Peyer's patch (tissue), 4 donors: Measurements from ENCODE around the gene CERS6. TPM values are rescaled to one million over a fixed set of nuclear protein-coding genes. Genes with fewer than 3 reads are reported as not detected.

ENCODE experiments used
- DNase-seq, 3 donors: peaks; one replicate each; pipeline ENCODE4 v3.0.0-alpha.2; 2017 to 2019
- H3K27ac ChIP-seq, 4 donors: fragments of 200-600 bp; sonication (generic); one replicate each; pipeline ENCODE4 v1.5.1; 2016 to 2019
- H3K27me3 ChIP-seq, 2 donors: fragments of 200-600 bp; sonication (generic); one replicate each; pipeline ENCODE4 v1.5.1; 2019
- H3K36me3 ChIP-seq, 3 donors: fragments of 200-600 bp; sonication (generic); one replicate each; pipeline ENCODE4 v1.5.1; 2016 to 2019
- H3K4me1 ChIP-seq, 4 donors: fragments of 200-600 bp; sonication (generic); one replicate each; pipeline ENCODE4 v1.5.1; 2016 to 2019
- H3K4me3 ChIP-seq, 4 donors: fragments of 200-600 bp; sonication (generic); 1 replicate in 3 of 4; 2 replicates in 1 of 4; pipeline ENCODE4 v1.5.1; 2016 to 2019; ENCODE audit warnings: mild to moderate bottlenecking in 1 of 4
- H3K9me3 ChIP-seq, 4 donors: fragments of 200-600 bp; sonication (generic); one replicate each; pipeline ENCODE4 v1.5.1; 2016 to 2019; ENCODE audit warnings: mild to moderate bottlenecking in 1 of 4
- CTCF ChIP-seq, 6 experiments: fragments of 450-650 bp in 4 of 6; fragments of 200-600 bp in 2 of 6; sonication (generic) in 1 of 6; IDR thresholded peaks; one replicate each; pipeline ENCODE4 v1.5.1; 2017 to 2019; ENCODE audit warnings: antibody characterized with exemption in 6 of 6, mild to moderate bottlenecking in 3 of 6, moderate library complexity in 1 of 6
- POLR2A ChIP-seq, 2 donors: fragments of 450-650 bp; IDR thresholded peaks; one replicate each; pipeline ENCODE4 v1.5.1; 2017; ENCODE audit warnings: antibody characterized with exemption in 2 of 2, mild to moderate bottlenecking in 2 of 2, moderate library complexity in 2 of 2
- total RNA-seq, 4 donors: library from RNA; depleted of rRNA; stranded (reverse); fragments of >200 nt; gene quantifications; one replicate each; pipeline ENCODE4 v1.1.0, GENCODE V29; 2016

CERS6 gene
- total RNA-seq, 4 donors from 2014 or later, result 28.1 to 110 (median 96.7) TPM

GRCh38 chr2:168697668-168698121, 241.6 kb downstream of the CERS6 start:
- Histone ChIP-seq H3K9me3 (no peaks in the 10 kb centered on the region), H3K27me3 (no peaks in the 10 kb centered on the region), H3K27ac (peak overlapping the region in 2 of 4 donors; percentile 10 to 73), H3K4me1 (peaks cover 0 to 45% (median 3%) of the 10 kb centered on the region in 4 donors), H3K36me3 (peaks cover 0 to 10% (median 0%) of the 10 kb centered on the region in 3 donors), H3K4me3 (no peak overlapping the region)
- DNase-seq, result peak in 2 of 3 donors; percentile 65 to 82
- no peak for TF ChIP-seq POLR2A (IDR thresholded peaks at IDR 0.05)
- peak in 3 of 6 experiments; percentile 42 to 59 (median 45) for TF ChIP-seq CTCF (IDR thresholded peaks at IDR 0.05)

- Histone ChIP-seq H3K9me3 (no peaks in the 10 kb centered on the region), H3K27me3 (no peaks in the 10 kb centered on the region), H3K4me1 (peaks cover 0 to 47% (median 3%) of the 10 kb centered on the region in 4 donors), H3K27ac (peak overlapping the region in 2 of 4 donors; percentile 22 to 71), H3K36me3 (peaks cover 0 to 10% (median 0%) of the 10 kb centered on the region in 3 donors), H3K4me3 (no peak overlapping the region)
- DNase-seq, result no peak
- TF ChIP-seq POLR2A (IDR thresholded peaks at IDR 0.05) (no peak), CTCF (IDR thresholded peaks at IDR 0.05) (no peak)
These were observed 242.9 kb downstream of the CERS6 start for GRCh38 chr2:168698969-168699368.

GRCh38 chr2:168699844-168700417, 243.9 kb downstream of the CERS6 start:
- Histone ChIP-seq H3K4me1 (peaks cover 0 to 50% (median 3%) of the 10 kb centered on the region in 4 donors), H3K9me3 (no peaks in the 10 kb centered on the region), H3K4me3 (peak overlapping the region in 2 of 4 donors; percentile 7 to 13), H3K27me3 (no peaks in the 10 kb centered on the region), H3K27ac (peak overlapping the region in 2 of 4 donors; percentile 71 to 82), H3K36me3 (peaks cover 0 to 10% (median 0%) of the 10 kb centered on the region in 3 donors)
- TF ChIP-seq POLR2A (IDR thresholded peaks at IDR 0.05) (no peak), CTCF (IDR thresholded peaks at IDR 0.05) (no peak)
- peak; percentile 44 to 94 (median 89) for DNase-seq

DNA sequence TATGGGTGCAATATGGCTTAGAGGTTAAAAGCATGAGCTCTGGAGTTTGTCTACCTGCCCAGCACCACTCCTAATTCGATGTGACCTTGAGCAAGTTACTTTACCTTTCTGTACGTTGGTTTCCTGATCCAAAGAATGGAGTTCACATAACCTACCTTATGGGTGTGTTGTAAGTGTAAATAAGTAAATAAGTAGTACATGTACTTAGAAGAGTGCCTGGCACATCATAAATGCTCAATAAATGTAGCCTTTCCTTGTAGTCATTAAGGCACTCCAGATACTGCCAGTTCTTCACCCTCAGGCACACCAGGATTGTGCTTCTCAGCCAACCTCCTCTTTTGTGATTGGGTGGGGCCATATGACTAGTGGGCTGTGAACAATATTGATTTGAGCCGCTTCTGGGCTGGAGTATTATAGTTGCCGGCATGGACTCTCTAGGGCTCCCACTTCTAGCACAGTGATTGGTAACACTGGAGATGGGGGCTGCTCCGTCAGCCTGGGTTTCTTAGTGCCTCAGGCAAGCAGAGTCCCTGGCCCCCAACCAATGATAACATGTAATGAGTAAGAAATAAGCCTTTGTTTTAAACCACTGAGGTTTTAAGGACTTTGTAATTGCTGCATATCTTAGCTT, 244.7 kb downstream of the CERS6 start:
- H3K4me1 ChIP-seq, result peaks cover 0 to 57% (median 3%) of the 10 kb centered on the region in 4 donors
- H3K4me3 ChIP-seq, result no peak overlapping the region
- H3K36me3 ChIP-seq, result peaks cover 0 to 5% (median 0%) of the 10 kb centered on the region in 3 donors
- no peaks in the 10 kb centered on the region for H3K27me3 ChIP-seq
- peak in 2 of 3 donors; percentile 58 to 61 for DNase-seq
- peak in 1 of 2 donors; percentile 14 for TF ChIP-seq POLR2A (IDR thresholded peaks at IDR 0.05)
- peak in 1 of 6 experiments; percentile 9 for TF ChIP-seq CTCF (IDR thresholded peaks at IDR 0.05)
- H3K9me3 ChIP-seq, result no peaks in the 10 kb centered on the region
- H3K27ac ChIP-seq, result peak overlapping the region in 2 of 4 donors; percentile 71 to 82

- DNase-seq, result no peak
- TF ChIP-seq CTCF (IDR thresholded peaks at IDR 0.05) (no peak), POLR2A (IDR thresholded peaks at IDR 0.05) (no peak)
- Histone ChIP-seq H3K9me3 (no peaks in the 10 kb centered on the region), H3K36me3 (no peaks in the 10 kb centered on the region), H3K27me3 (no peaks in the 10 kb centered on the region), H3K4me3 (no peak overlapping the region), H3K4me1 (peaks cover 0 to 60% (median 5%) of the 10 kb centered on the region in 4 donors), H3K27ac (no peak overlapping the region)
These were observed 246.5 kb downstream of the CERS6 start for GRCh38 chr2:168702579-168702978.
